ENCODE results near the gene UNC5B.

DNA sequence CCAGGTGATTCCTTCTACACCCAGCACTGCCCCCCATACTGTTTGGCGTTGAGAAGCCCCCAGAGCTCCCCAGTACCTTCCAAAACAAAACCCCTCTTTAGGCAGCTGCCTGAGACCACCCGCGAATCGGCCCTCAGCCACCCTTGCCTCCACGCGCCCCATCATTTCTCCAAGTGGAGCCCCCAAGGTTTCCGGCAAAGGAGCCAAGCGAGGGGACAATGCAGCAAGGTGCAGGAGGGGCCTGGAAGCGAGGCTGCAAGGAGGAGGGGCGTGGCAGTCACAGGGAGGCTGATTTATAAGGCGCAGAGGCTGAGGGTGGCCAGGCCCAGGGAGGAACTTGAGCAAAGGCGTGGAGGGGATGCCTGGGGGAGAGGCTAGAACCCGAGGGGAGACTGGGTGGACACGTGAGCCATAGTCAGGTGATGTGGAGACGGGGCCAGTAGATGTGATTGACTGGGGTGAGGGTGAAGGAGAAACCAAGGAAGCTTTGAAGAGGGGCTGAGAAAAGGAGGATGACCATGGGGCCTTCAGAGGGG is 122.9 kb downstream of the UNC5B start:
- TF ChIP-seq POLR2A (IDR thresholded peaks at IDR 0.05) (no peak), CTCF (IDR thresholded peaks at IDR 0.05) (no peak), EP300 (IDR thresholded peaks at IDR 0.05) (no peak), POLR2AphosphoS5 (IDR thresholded peaks at IDR 0.05) (no peak)

Measured in gastroesophageal sphincter (tissue), 3 donors.